ENCODE measurements around the gene CALCOCO1. TPM values are rescaled to one million over a fixed set of nuclear protein-coding genes. Genes with fewer than 3 reads are reported as not detected.

CALCOCO1 gene
- total RNA-seq, 1 experiment from 2014 or later = 48.0 TPM

DNA sequence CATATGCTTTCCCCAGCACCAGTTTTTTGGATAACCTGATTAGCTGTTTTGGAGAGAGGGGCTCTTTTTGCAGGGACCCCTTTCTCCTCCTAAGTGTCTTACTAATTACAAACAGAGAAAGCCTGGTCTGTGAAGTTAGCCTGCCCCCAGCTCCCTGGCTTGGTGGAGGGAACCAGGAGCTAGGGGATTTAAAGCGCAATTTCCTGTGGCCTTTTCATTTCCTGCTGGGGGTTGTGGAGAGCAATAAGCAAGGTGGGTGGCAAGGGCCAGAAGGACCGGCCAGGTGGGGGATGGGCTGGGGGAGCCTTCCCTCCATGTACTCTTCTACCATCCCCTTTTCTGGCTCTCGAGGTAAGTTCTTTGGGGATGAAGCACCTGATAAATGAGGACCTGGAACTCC, 28.6 kb upstream of the CALCOCO1 start:
- Histone ChIP-seq H3K27ac (ENCODE audit: low read length) (peak overlapping the region; percentile 48; the same call in 1 of the 2 replicates), H3K4me1 (ENCODE audit: control insufficient read depth, insufficient read depth, low read length) (peaks cover 33% of the 10 kb centered on the region), H3K27me3 (ENCODE audit: control insufficient read depth, insufficient read depth, low read length) (no peaks in the 10 kb centered on the region), H3K4me3 (ENCODE audit: low read depth in 2 of 2, low read length in 2 of 2) (no peak overlapping the region), H3K9me3 (ENCODE audit: control insufficient read depth, insufficient read depth, low read depth, low read length) (no peaks in the 10 kb centered on the region), H3K36me3 (ENCODE audit: control insufficient read depth, insufficient read depth, low read length) (no peaks in the 10 kb centered on the region)
- ChIA-PET POLR2A (no interaction called here), CTCF (interaction anchor here (0.6 to 4.1 kb wide), 6 partner anchors 10 to 280 kb away, joined by 3 to 19 read pairs (median 4); no protein-coding TSS in a partner anchor)
- intact Hi-C loops (cut with micrococcal nuclease; ENCODE audit: unreplicated experiment) = no loop called here
- TF ChIP-seq, protein P1, sequence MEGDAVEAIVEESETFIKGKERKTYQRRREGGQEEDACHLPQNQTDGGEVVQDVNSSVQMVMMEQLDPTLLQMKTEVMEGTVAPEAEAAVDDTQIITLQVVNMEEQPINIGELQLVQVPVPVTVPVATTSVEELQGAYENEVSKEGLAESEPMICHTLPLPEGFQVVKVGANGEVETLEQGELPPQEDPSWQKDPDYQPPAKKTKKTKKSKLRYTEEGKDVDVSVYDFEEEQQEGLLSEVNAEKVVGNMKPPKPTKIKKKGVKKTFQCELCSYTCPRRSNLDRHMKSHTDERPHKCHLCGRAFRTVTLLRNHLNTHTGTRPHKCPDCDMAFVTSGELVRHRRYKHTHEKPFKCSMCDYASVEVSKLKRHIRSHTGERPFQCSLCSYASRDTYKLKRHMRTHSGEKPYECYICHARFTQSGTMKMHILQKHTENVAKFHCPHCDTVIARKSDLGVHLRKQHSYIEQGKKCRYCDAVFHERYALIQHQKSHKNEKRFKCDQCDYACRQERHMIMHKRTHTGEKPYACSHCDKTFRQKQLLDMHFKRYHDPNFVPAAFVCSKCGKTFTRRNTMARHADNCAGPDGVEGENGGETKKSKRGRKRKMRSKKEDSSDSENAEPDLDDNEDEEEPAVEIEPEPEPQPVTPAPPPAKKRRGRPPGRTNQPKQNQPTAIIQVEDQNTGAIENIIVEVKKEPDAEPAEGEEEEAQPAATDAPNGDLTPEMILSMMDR (IDR thresholded peaks at IDR 0.05) = 0 out of 2 replicates have a peak, but pooled peaks have one; percentile 5
- TF ChIP-seq SIN3A (IDR thresholded peaks at IDR 0.05; ENCODE audit: borderline replicate concordance, insufficient read depth, low read depth, low read length) (no peak), POLR2AphosphoS5 (IDR thresholded peaks at IDR 0.05; ENCODE audit: low read depth, low read length) (no peak), TCF7L2 (IDR thresholded peaks at IDR 0.05; ENCODE audit: low read depth, low read length) (no peak)
- DNase-seq (ENCODE audit: low read depth, low spot score) (no peak), ATAC-seq (no peak)
- in situ Hi-C loops (cut with HindIII; ENCODE audit: low pct_unique_long_range_greater_than_20kb, low sequenced_read_pairs) = no loop called here
- no TSS peak for BruUV-seq (replicated peaks)

DNA sequence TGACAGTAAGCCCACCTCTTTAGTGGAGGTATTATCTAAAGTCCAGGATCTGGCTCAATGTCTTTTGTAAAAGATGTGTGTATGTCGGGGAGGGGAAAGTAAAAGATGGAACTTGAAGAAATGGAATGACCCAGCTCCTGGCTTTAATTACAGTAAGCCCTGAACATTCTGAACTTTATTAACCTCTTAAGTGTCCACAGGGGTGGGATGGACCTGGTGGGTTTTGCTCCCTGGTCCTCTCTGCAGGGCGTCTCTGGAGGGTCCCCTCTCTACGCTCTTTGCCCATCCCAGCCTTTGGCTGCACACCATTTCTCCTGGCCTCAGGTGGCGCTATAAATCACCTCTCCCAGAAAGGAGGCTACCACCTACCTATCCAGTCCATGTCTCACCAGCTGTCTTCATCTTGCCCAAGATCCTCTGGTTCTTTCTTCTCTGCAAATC, 28.2 kb upstream of the CALCOCO1 start:
- ChIA-PET CTCF (interaction anchor here (0.6 to 4.1 kb wide), 5 partner anchors 9 to 220 kb away, joined by 3 to 19 read pairs (median 6); no protein-coding TSS in a partner anchor), POLR2A (no interaction called here)
- no TSS peak for BruUV-seq (replicated peaks)
- intact Hi-C loops (cut with micrococcal nuclease; ENCODE audit: unreplicated experiment) (no loop called here), in situ Hi-C loops (cut with HindIII; ENCODE audit: low pct_unique_long_range_greater_than_20kb, low sequenced_read_pairs) (no loop called here)
- Histone ChIP-seq H3K36me3 (ENCODE audit: control insufficient read depth, insufficient read depth, low read length) (no peaks in the 10 kb centered on the region), H3K27me3 (ENCODE audit: control insufficient read depth, insufficient read depth, low read length) (no peaks in the 10 kb centered on the region), H3K9me3 (ENCODE audit: control insufficient read depth, insufficient read depth, low read depth, low read length) (no peaks in the 10 kb centered on the region), H3K4me1 (ENCODE audit: control insufficient read depth, insufficient read depth, low read length) (peaks cover 37% of the 10 kb centered on the region), H3K4me3 (ENCODE audit: low read depth in 2 of 2, low read length in 2 of 2) (no peak overlapping the region), H3K27ac (ENCODE audit: low read length) (peak overlapping the region; percentile 7; the same call in 1 of the 2 replicates)
- DNase-seq (ENCODE audit: low read depth, low spot score) (no peak), ATAC-seq (no peak)
- TF ChIP-seq, protein P1 (IDR thresholded peaks at IDR 0.05) = peak; percentile 60
- TF ChIP-seq, protein P2, sequence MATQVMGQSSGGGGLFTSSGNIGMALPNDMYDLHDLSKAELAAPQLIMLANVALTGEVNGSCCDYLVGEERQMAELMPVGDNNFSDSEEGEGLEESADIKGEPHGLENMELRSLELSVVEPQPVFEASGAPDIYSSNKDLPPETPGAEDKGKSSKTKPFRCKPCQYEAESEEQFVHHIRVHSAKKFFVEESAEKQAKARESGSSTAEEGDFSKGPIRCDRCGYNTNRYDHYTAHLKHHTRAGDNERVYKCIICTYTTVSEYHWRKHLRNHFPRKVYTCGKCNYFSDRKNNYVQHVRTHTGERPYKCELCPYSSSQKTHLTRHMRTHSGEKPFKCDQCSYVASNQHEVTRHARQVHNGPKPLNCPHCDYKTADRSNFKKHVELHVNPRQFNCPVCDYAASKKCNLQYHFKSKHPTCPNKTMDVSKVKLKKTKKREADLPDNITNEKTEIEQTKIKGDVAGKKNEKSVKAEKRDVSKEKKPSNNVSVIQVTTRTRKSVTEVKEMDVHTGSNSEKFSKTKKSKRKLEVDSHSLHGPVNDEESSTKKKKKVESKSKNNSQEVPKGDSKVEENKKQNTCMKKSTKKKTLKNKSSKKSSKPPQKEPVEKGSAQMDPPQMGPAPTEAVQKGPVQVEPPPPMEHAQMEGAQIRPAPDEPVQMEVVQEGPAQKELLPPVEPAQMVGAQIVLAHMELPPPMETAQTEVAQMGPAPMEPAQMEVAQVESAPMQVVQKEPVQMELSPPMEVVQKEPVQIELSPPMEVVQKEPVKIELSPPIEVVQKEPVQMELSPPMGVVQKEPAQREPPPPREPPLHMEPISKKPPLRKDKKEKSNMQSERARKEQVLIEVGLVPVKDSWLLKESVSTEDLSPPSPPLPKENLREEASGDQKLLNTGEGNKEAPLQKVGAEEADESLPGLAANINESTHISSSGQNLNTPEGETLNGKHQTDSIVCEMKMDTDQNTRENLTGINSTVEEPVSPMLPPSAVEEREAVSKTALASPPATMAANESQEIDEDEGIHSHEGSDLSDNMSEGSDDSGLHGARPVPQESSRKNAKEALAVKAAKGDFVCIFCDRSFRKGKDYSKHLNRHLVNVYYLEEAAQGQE (IDR thresholded peaks at IDR 0.05; ENCODE audit: insufficient read depth in 1 of 2, low read depth in 2 of 2, low read length in 1 of 2) = no peak
